IMR-90 (cell line): ENCODE data around the gene SLC6A16. TPM values are rescaled to one million over a fixed set of nuclear protein-coding genes. Genes with fewer than 3 reads are reported as not detected.

Experiments used
- ATAC-seq: fragments of 200-7000 bp; cut with Tn5 transposase; 2 replicates; pipeline ENCODE4 v1.9.1; 2020; ENCODE audit warnings: low read depth, mild to moderate bottlenecking, moderate library complexity
- BruUV-seq: library from RNA; stranded (reverse); fragments of 400-500 nt; replicated peaks from 2 replicates; lab custom pipeline; 2021; lab: Mats Ljungman, UMichigan
- CTCF ChIA-PET: fragments of 300-600 bp; formaldehyde crosslinking; extraction: SDS; loops from one replicate; lab custom pipeline; 2021; ENCODE audit warnings: antibody characterized with exemption; lab: Yijun Ruan, JAX
- POLR2A ChIA-PET: fragments of 300-600 bp; sonication (Branson Sonifier 250); formaldehyde crosslinking; loops from one replicate; lab custom pipeline; 2022; ENCODE audit warnings: antibody characterized with exemption; ENCODE audit not compliant: unreplicated experiment; lab: Charles Lee
- DNase-seq: peaks from one replicate; pipeline ENCODE4 v3.0.0; 2013
- H2AFZ ChIP-seq: replicated peaks from 2 replicates; pipeline ENCODE3; 2013; ENCODE audit warnings: low read length, mild to moderate bottlenecking; ENCODE audit not compliant: poor library complexity
- H2AK5ac ChIP-seq: 2 replicates; pipeline ENCODE4 v1.6.1; 2013; ENCODE audit warnings: low read depth, low read length, inconsistent platforms
- H2AK9ac ChIP-seq: replicated peaks from 2 replicates; pipeline ENCODE3; 2013; ENCODE audit warnings: mild to moderate bottlenecking, low read depth, low read length, moderate library complexity; ENCODE audit not compliant: poor library complexity
- H2BK120ac ChIP-seq: 2 replicates; pipeline ENCODE4 v1.6.1; 2013; ENCODE audit warnings: low read depth, low read length, inconsistent platforms
- H2BK15ac ChIP-seq: 3 replicates; pipeline ENCODE4 v1.6.1; 2013; ENCODE audit warnings: low read depth, low read length, inconsistent platforms
- H2BK20ac ChIP-seq: 2 replicates; pipeline ENCODE4 v1.6.1; 2013; ENCODE audit warnings: low read depth, mild to moderate bottlenecking, inconsistent platforms, low read length, moderate library complexity
- H2BK5ac ChIP-seq: 2 replicates; pipeline ENCODE4 v1.6.1; 2013; ENCODE audit warnings: mild to moderate bottlenecking, low read depth, low read length, inconsistent platforms; ENCODE audit not compliant: poor library complexity, severe bottlenecking
- H3K14ac ChIP-seq: replicated peaks from 2 replicates; pipeline ENCODE4 v1.6.1; 2013; ENCODE audit warnings: low read depth, low read length, inconsistent platforms
- H3K18ac ChIP-seq: 2 replicates; pipeline ENCODE4 v1.6.1; 2013; ENCODE audit warnings: low read depth, low read length, control low read depth
- H3K23ac ChIP-seq: 2 replicates; pipeline ENCODE4 v1.6.1; 2013; ENCODE audit warnings: low read depth, low read length, inconsistent platforms
- H3K27ac ChIP-seq: 2 replicates; pipeline ENCODE4 v1.5.1; 2013; ENCODE audit warnings: mild to moderate bottlenecking, control low read depth, low read length; ENCODE audit not compliant: insufficient read depth
- H3K27me3 ChIP-seq: 2 replicates; pipeline ENCODE4 v1.6.1; 2013; ENCODE audit warnings: low read length; ENCODE audit not compliant: control insufficient read depth, insufficient read depth
- H3K36me3 ChIP-seq: 2 replicates; pipeline ENCODE4 v1.6.1; 2013; ENCODE audit warnings: low read length, mixed read lengths; ENCODE audit not compliant: control insufficient read depth, insufficient read depth
- H3K4ac ChIP-seq: 2 replicates; pipeline ENCODE4 v1.6.1; 2013; ENCODE audit warnings: low read depth, low read length, inconsistent platforms
- H3K4me1 ChIP-seq: 2 replicates; pipeline ENCODE4 v1.6.1; 2013; ENCODE audit warnings: low read length, mixed read lengths; ENCODE audit not compliant: control insufficient read depth, insufficient read depth
- H3K4me2 ChIP-seq: 2 replicates; pipeline ENCODE4 v1.6.1; 2013; ENCODE audit warnings: low read depth, mild to moderate bottlenecking, control low read depth, low read length, moderate library complexity
- H3K4me3 ChIP-seq: 2 replicates; pipeline ENCODE4 v1.5.1; 2013; ENCODE audit warnings: low read depth, mild to moderate bottlenecking, control low read depth, low read length, moderate library complexity; ENCODE audit not compliant: insufficient read depth
- H3K56ac ChIP-seq: 2 replicates; pipeline ENCODE4 v1.6.1; 2013; ENCODE audit warnings: low read length, inconsistent platforms; ENCODE audit not compliant: insufficient read depth; ENCODE audit errors: extremely low read depth
- H3K79me1 ChIP-seq, 2 experiments: 2 replicates each; pipeline ENCODE4 v1.6.1; 2013; ENCODE audit warnings: low read length in 2 of 2, inconsistent platforms in 1 of 2, low read depth in 1 of 2
- H3K9ac ChIP-seq: 2 replicates; pipeline ENCODE4 v1.6.1; 2013; ENCODE audit warnings: low read depth, low read length, control low read depth
- H3K9me1 ChIP-seq: 2 replicates; pipeline ENCODE4 v1.6.1; 2013; ENCODE audit warnings: low read length, inconsistent platforms; ENCODE audit not compliant: insufficient read depth
- H3K9me3 ChIP-seq: 2 replicates; pipeline ENCODE4 v1.6.1; 2013; ENCODE audit warnings: low read length; ENCODE audit not compliant: control insufficient read depth, insufficient read depth
- H4K20me1 ChIP-seq: 2 replicates; pipeline ENCODE4 v1.6.1; 2013; ENCODE audit warnings: low read length, inconsistent platforms; ENCODE audit not compliant: insufficient read depth
- H4K5ac ChIP-seq: 2 replicates; pipeline ENCODE4 v1.6.1; 2013; ENCODE audit warnings: mild to moderate bottlenecking, low read depth, low read length, control low read depth
- H4K8ac ChIP-seq, 2 experiments: 2 replicates each; pipeline ENCODE4 v1.6.1; 2013; ENCODE audit warnings: low read depth in 2 of 2, low read length in 2 of 2, control low read depth in 1 of 2, inconsistent platforms in 1 of 2
- H4K91ac ChIP-seq: 2 replicates; pipeline ENCODE4 v1.6.1; 2013; ENCODE audit warnings: low read depth, low read length, inconsistent platforms; ENCODE audit not compliant: insufficient read depth
- BHLHE40 ChIP-seq: fragments of 150-350 bp; IDR thresholded peaks from 2 replicates; pipeline ENCODE4 v1.6.1; 2016; ENCODE audit warnings: mild to moderate bottlenecking, low read depth, low read length
- CEBPB ChIP-seq: IDR thresholded peaks from 2 replicates; pipeline ENCODE4 v1.6.1; 2012; ENCODE audit warnings: low read depth, low read length, improper control_type of control experiment
- CHD1 ChIP-seq: IDR thresholded peaks from 2 replicates; pipeline ENCODE4 v1.6.1; 2012; ENCODE audit warnings: low read depth, low read length, improper control_type of control experiment
- CTCF ChIP-seq: conservative IDR thresholded peaks from 2 replicates; pipeline ENCODE4 v1.5.1; 2012; ENCODE audit warnings: mild to moderate bottlenecking, low read depth, low read length, improper control_type of control experiment
- ELK1 ChIP-seq: fragments of 150-350 bp; IDR thresholded peaks from 2 replicates; pipeline ENCODE4 v1.6.1; 2016; ENCODE audit warnings: low read depth, mild to moderate bottlenecking, low read length, moderate library complexity, borderline replicate concordance
- FOS ChIP-seq: fragments of 150-350 bp; IDR thresholded peaks from 2 replicates; pipeline ENCODE4 v1.6.1; 2016; ENCODE audit warnings: low read depth, low read length
- MAFK ChIP-seq: IDR thresholded peaks from 2 replicates; pipeline ENCODE4 v1.6.1; 2012; ENCODE audit warnings: low read depth, low read length, improper control_type of control experiment
- MAZ ChIP-seq: IDR thresholded peaks from 2 replicates; pipeline ENCODE4 v1.6.1; 2012; ENCODE audit warnings: low read depth, mild to moderate bottlenecking, low read length, improper control_type of control experiment, moderate library complexity, borderline replicate concordance
- MXI1 ChIP-seq: IDR thresholded peaks from 2 replicates; pipeline ENCODE4 v1.6.1; 2012; ENCODE audit warnings: low read depth, mild to moderate bottlenecking, low read length, moderate library complexity, borderline replicate concordance
- NFE2L2 ChIP-seq: fragments of 150-350 bp; IDR thresholded peaks from 2 replicates; pipeline ENCODE4 v1.6.1; 2016; ENCODE audit warnings: low read depth, mild to moderate bottlenecking, low read length
- POLR2A ChIP-seq: IDR thresholded peaks from 2 replicates; pipeline ENCODE4 v1.6.1; 2012; ENCODE audit warnings: mild to moderate bottlenecking, low read depth, low read length
- RAD21 ChIP-seq: IDR thresholded peaks from 2 replicates; pipeline ENCODE4 v1.6.1; 2012; ENCODE audit warnings: low read length, improper control_type of control experiment
- RCOR1 ChIP-seq: IDR thresholded peaks from 2 replicates; pipeline ENCODE4 v1.6.1; 2012; ENCODE audit warnings: mild to moderate bottlenecking, low read length, improper control_type of control experiment; ENCODE audit not compliant: insufficient replicate concordance
- RFX5 ChIP-seq: IDR thresholded peaks from 2 replicates; pipeline ENCODE4 v1.8.0; 2012; ENCODE audit warnings: low read depth, mild to moderate bottlenecking, low read length, moderate library complexity
- SMC3 ChIP-seq: fragments of 150-350 bp; IDR thresholded peaks from 2 replicates; pipeline ENCODE4 v1.6.1; 2016; ENCODE audit warnings: low read depth, mild to moderate bottlenecking, antibody characterized with exemption, low read length, moderate library complexity
- USF2 ChIP-seq: fragments of 150-350 bp; IDR thresholded peaks from 2 replicates; pipeline ENCODE4 v1.6.1; 2017; ENCODE audit warnings: mild to moderate bottlenecking, antibody characterized with exemption, low read length, low read depth
- WGBS, 2 experiments: methylation state at CpG; one replicate each; pipeline versions ENCODE4 v1.1.5 to v1.1.7; 2013; ENCODE audit warnings: missing lambda C conversion rate in 2 of 2; ENCODE audit not compliant: insufficient read length in 1 of 2; ENCODE audit errors: extremely low coverage in 2 of 2; 5-methylcytosine and 5-hydroxymethylcytosine counted together
- dilution Hi-C: fragments of 300-500 bp; cut with HindIII; formaldehyde crosslinking; loops from one replicate; pipeline ENCODE4 v1.14.3; 2018; ENCODE audit warnings: low sequenced_read_pairs; ENCODE audit not compliant: unreplicated experiment
- in situ Hi-C: fragments of 300-500 bp; cut with MboI; formaldehyde crosslinking; loops from 3 replicates; pipeline ENCODE4 v1.14.3; 2019; ENCODE audit warnings: low sequenced_read_pairs, inconsistent platforms, mixed read lengths
- intact Hi-C: fragments of 100-400 bp; cut with micrococcal nuclease; formaldehyde crosslinking; loops from 2 replicates; pipeline ENCODE4 v1.10.0; 2022
- polyA plus RNA-seq, 3 experiments: library from polyadenylated mRNA; depleted of rRNA; stranded (reverse); fragments of >200 nt; gene quantifications; 2 replicates each; pipeline ENCODE4 v1.2.3, GENCODE V29; 2012; ENCODE audit warnings: low replicate concordance in 1 of 3
- total RNA-seq: library from RNA; depleted of rRNA; stranded (reverse); fragments of >200 nt; gene quantifications from 2 replicates; pipeline ENCODE4 v1.2.3, GENCODE V29; 2012

The SLC6A16 gene
- total and polyA plus RNA-seq, 2 of the 4 experiments (the other 2 are of a cell fraction), result 0.18 to 0.89 TPM

- no peak overlapping the region for H3K14ac ChIP-seq
- no peaks in the 10 kb centered on the region for H3K79me1 ChIP-seq
- H2AK5ac ChIP-seq, result no peak overlapping the region
- no peak overlapping the region for H3K4me3 ChIP-seq
- H3K9me3 ChIP-seq, result no peaks in the 10 kb centered on the region; the same call in 1 of the 2 replicates
- WGBS, 2 experiments, result no CpG with 5 or more reads among the region's 4 CpGs
- no peaks in the 10 kb centered on the region for H3K4me1 ChIP-seq
- no peak overlapping the region for H3K4me2 ChIP-seq
- DNase-seq (no peak), ATAC-seq (no peak)
- H4K5ac ChIP-seq, result no peak overlapping the region
- no peak for TF ChIP-seq CTCF
- TF ChIP-seq MAZ, result no peak
- TF ChIP-seq MAFK, result no peak
- TF ChIP-seq RFX5, result no peak
- TF ChIP-seq ELK1, result no peak
- no peak for TF ChIP-seq FOS
- no peak for TF ChIP-seq MXI1
- TF ChIP-seq SMC3, result no peak
- no peak for TF ChIP-seq RCOR1
- TF ChIP-seq POLR2A, result no peak
- TF ChIP-seq USF2, result no peak
- TF ChIP-seq NFE2L2, result no peak
- TF ChIP-seq CHD1, result no peak
- TF ChIP-seq CEBPB, result no peak
- TF ChIP-seq RAD21, result no peak
- TF ChIP-seq BHLHE40, result no peak
- H3K27me3 ChIP-seq, result peaks cover 6% of the 10 kb centered on the region
- H4K91ac ChIP-seq, result no peak overlapping the region
- dilution Hi-C loops, result no loop called here
- H3K36me3 ChIP-seq, result no peaks in the 10 kb centered on the region
- intact Hi-C loops, result loop anchor here (2.0 kb wide), 1 partner anchor 26 kb away; no protein-coding TSS in a partner anchor
- H2BK15ac ChIP-seq, result no peak overlapping the region
- in situ Hi-C loops, result loop anchor here (25.0 kb wide), 1 partner anchor 291 kb away; no protein-coding TSS in a partner anchor
- no peaks in the 10 kb centered on the region for H4K20me1 ChIP-seq
- H2AK9ac ChIP-seq, result no peak overlapping the region
- H4K8ac ChIP-seq, result no peak overlapping the region
- H3K18ac ChIP-seq, result no peak overlapping the region
- no peak overlapping the region for H3K4ac ChIP-seq
- no peak overlapping the region for H2AFZ ChIP-seq
- no peak overlapping the region for H3K9ac ChIP-seq
- POLR2A ChIA-PET, result no interaction called here
- H2BK20ac ChIP-seq, result no peak overlapping the region
- no peak overlapping the region for H3K23ac ChIP-seq
- no peaks in the 10 kb centered on the region for H3K9me1 ChIP-seq
- H2BK120ac ChIP-seq, result no peak overlapping the region
- H3K56ac ChIP-seq, result no peak overlapping the region
- no TSS peak for BruUV-seq
- H2BK5ac ChIP-seq, result no peak overlapping the region
- no peak overlapping the region for H3K27ac ChIP-seq
- CTCF ChIA-PET, result no interaction called here
Observed at GRCh38 chr19:49271080-49271753, 53.8 kb downstream of the SLC6A16 start.
